Astrocyte (in vitro differentiated cells and primary cell): ENCODE measurements around the gene PIK3R4. TPM values are rescaled to one million over a fixed set of nuclear protein-coding genes. Genes with fewer than 3 reads are reported as not detected.
A peak's percentile ranks its signal among the peaks of the same experiment; 100 is the strongest.

Experiments
- DNase-seq: peaks from one replicate; pipeline ENCODE4 v3.0.0-alpha.2; 2010; ENCODE audit warnings: low read depth
- FAIRE-seq: peaks from 2 replicates; lab custom pipeline; 2011; peaks lifted over from hg19 to GRCh38; lab: Jason Lieb, UNC
- H2AFZ ChIP-seq: 2 replicates; pipeline ENCODE4 v1.6.0; 2012; ENCODE audit warnings: low read depth, low read length, inconsistent platforms
- H3K27ac ChIP-seq: 2 replicates; pipeline ENCODE4 v1.5.1; 2011; ENCODE audit warnings: low read depth, low read length, inconsistent platforms
- H3K27me3 ChIP-seq: 2 replicates; pipeline ENCODE4 v1.6.0; 2011; ENCODE audit warnings: low read length, inconsistent platforms; ENCODE audit not compliant: insufficient read depth
- H3K36me3 ChIP-seq: 2 replicates; pipeline ENCODE4 v1.5.1; 2011; ENCODE audit warnings: low read length, inconsistent platforms; ENCODE audit not compliant: insufficient read depth
- H3K4me1 ChIP-seq: 2 replicates; pipeline ENCODE4 v1.5.1; 2011; ENCODE audit warnings: low read length, inconsistent platforms; ENCODE audit not compliant: insufficient read depth
- H3K4me2 ChIP-seq: 2 replicates; pipeline ENCODE4 v1.6.0; 2012; ENCODE audit warnings: low read length, inconsistent platforms
- H3K4me3 ChIP-seq: 2 replicates; pipeline ENCODE4 v1.5.1; 2011; ENCODE audit warnings: low read depth, mild to moderate bottlenecking, low read length, inconsistent platforms; ENCODE audit not compliant: insufficient read depth
- H3K79me2 ChIP-seq: 2 replicates; pipeline ENCODE4 v1.6.0; 2012; ENCODE audit warnings: mild to moderate bottlenecking, low read length, inconsistent platforms; ENCODE audit not compliant: insufficient read depth
- H3K9ac ChIP-seq: 2 replicates; pipeline ENCODE4 v1.6.0; 2012; ENCODE audit warnings: mild to moderate bottlenecking, low read length, inconsistent platforms
- H3K9me3 ChIP-seq: 2 replicates; pipeline ENCODE4 v1.5.1; 2012; ENCODE audit warnings: low read depth, mild to moderate bottlenecking, low read length, inconsistent platforms; ENCODE audit not compliant: insufficient read depth
- H4K20me1 ChIP-seq: 2 replicates; pipeline ENCODE4 v1.6.0; 2012; ENCODE audit warnings: low read length, inconsistent platforms; ENCODE audit not compliant: insufficient read depth
- H3K27ac Mint-ChIP-seq: one replicate; pipeline ENCODE4 v1.8.0; 2021; ENCODE audit warnings: mild to moderate bottlenecking, mixed read lengths; ENCODE audit not compliant: unreplicated experiment
- H3K27me3 Mint-ChIP-seq: one replicate; pipeline ENCODE4 v1.8.0; 2021; ENCODE audit warnings: low read depth, mixed read lengths; ENCODE audit not compliant: unreplicated experiment
- H3K36me3 Mint-ChIP-seq: one replicate; pipeline ENCODE4 v1.8.0; 2021; ENCODE audit warnings: low read depth, mixed read lengths; ENCODE audit not compliant: unreplicated experiment
- H3K4me1 Mint-ChIP-seq: one replicate; pipeline ENCODE4 v1.8.0; 2021; ENCODE audit warnings: low read depth, mixed read lengths; ENCODE audit not compliant: unreplicated experiment
- H3K4me3 Mint-ChIP-seq: one replicate; pipeline ENCODE4 v1.8.0; 2021; ENCODE audit warnings: mild to moderate bottlenecking, moderate library complexity, mixed read lengths; ENCODE audit not compliant: unreplicated experiment
- H3K9me3 Mint-ChIP-seq: one replicate; pipeline ENCODE4 v1.8.0; 2021; ENCODE audit warnings: mild to moderate bottlenecking, mixed read lengths; ENCODE audit not compliant: unreplicated experiment
- CTCF ChIP-seq: IDR thresholded peaks from 2 replicates; pipeline ENCODE4 v1.5.1; 2011; ENCODE audit warnings: low read depth, mild to moderate bottlenecking, inconsistent platforms, low read length, moderate library complexity; ENCODE audit not compliant: insufficient read depth
- EZH2 ChIP-seq: IDR thresholded peaks from 2 replicates; pipeline ENCODE4 v1.6.1; 2012; ENCODE audit warnings: mild to moderate bottlenecking, low read length, inconsistent platforms; ENCODE audit not compliant: insufficient read depth
- total RNA-seq: library from RNA; stranded (reverse); gene quantifications from 2 replicates; pipeline ENCODE4 v1.2.1, GENCODE V29; 2021

PIK3R4 gene
- total RNA-seq, 1 donor from 2014 or later = 22.2 TPM

GRCh38 chr3:130669740-130670139 is 76.9 kb downstream of the PIK3R4 start:
- H3K27me3 ChIP-seq = no peaks in the 10 kb centered on the region
- H3K36me3 ChIP-seq = peaks cover 3% of the 10 kb centered on the region
- no peaks in the 10 kb centered on the region for H3K4me1 ChIP-seq
- no peaks in the 10 kb centered on the region for H4K20me1 ChIP-seq
- no peaks in the 10 kb centered on the region for H3K9me3 ChIP-seq
- no peak overlapping the region for H3K27ac ChIP-seq
- no peaks in the 10 kb centered on the region for H3K79me2 ChIP-seq
- H3K4me2 ChIP-seq = no peak overlapping the region
- no peak overlapping the region for H3K27ac Mint-ChIP-seq
- H3K27me3 Mint-ChIP-seq = no peaks in the 10 kb centered on the region
- TF ChIP-seq CTCF (no peak), EZH2 (no peak)
- H2AFZ ChIP-seq = no peak overlapping the region
- no peaks in the 10 kb centered on the region for H3K9me3 Mint-ChIP-seq
- H3K4me3 ChIP-seq = no peak overlapping the region
- H3K4me1 Mint-ChIP-seq = no peaks in the 10 kb centered on the region
- no peak overlapping the region for H3K9ac ChIP-seq
- no peak overlapping the region for H3K4me3 Mint-ChIP-seq
- no peak for DNase-seq
- FAIRE-seq = no peak
- peaks cover 15% of the 10 kb centered on the region for H3K36me3 Mint-ChIP-seq

GRCh38 chr3:130663092-130663491 is 83.5 kb downstream of the PIK3R4 start:
- Histone ChIP-seq H2AFZ (no peak overlapping the region), H3K4me2 (no peak overlapping the region), H3K79me2 (no peaks in the 10 kb centered on the region), H3K9me3 (no peaks in the 10 kb centered on the region), H3K27me3 (no peaks in the 10 kb centered on the region), H3K27ac (no peak overlapping the region), H4K20me1 (no peaks in the 10 kb centered on the region), H3K4me3 (no peak overlapping the region), H3K36me3 (no peaks in the 10 kb centered on the region), H3K9ac (no peak overlapping the region), H3K4me1 (no peaks in the 10 kb centered on the region)
- Mint-ChIP-seq H3K27ac (no peak overlapping the region), H3K27me3 (no peaks in the 10 kb centered on the region), H3K4me1 (peaks cover 6% of the 10 kb centered on the region), H3K4me3 (no peak overlapping the region), H3K36me3 (peaks cover 1% of the 10 kb centered on the region), H3K9me3 (no peaks in the 10 kb centered on the region)
- no peak for TF ChIP-seq EZH2
- no peak for TF ChIP-seq CTCF
- DNase-seq = no peak
- FAIRE-seq = no peak

GRCh38 chr3:130662501-130662996 is 84.1 kb downstream of the PIK3R4 start:
- Mint-ChIP-seq H3K27me3 (no peaks in the 10 kb centered on the region), H3K4me1 (peaks cover 6% of the 10 kb centered on the region), H3K36me3 (peaks cover 1% of the 10 kb centered on the region), H3K9me3 (no peaks in the 10 kb centered on the region), H3K4me3 (no peak overlapping the region), H3K27ac (no peak overlapping the region)
- Histone ChIP-seq H2AFZ (no peak overlapping the region), H3K9me3 (no peaks in the 10 kb centered on the region), H3K4me3 (no peak overlapping the region), H3K27ac (no peak overlapping the region), H3K4me2 (no peak overlapping the region), H3K27me3 (no peaks in the 10 kb centered on the region), H3K4me1 (peaks cover 1% of the 10 kb centered on the region), H3K9ac (no peak overlapping the region), H3K36me3 (no peaks in the 10 kb centered on the region), H4K20me1 (no peaks in the 10 kb centered on the region), H3K79me2 (no peaks in the 10 kb centered on the region)
- FAIRE-seq (no peak), DNase-seq (peak; percentile 16)
- TF ChIP-seq CTCF = no peak
- TF ChIP-seq EZH2 = no peak
